Heart right ventricle (tissue), 16 donors: ENCODE results near the gene KRTAP9-2. TPM values are rescaled to one million over a fixed set of nuclear protein-coding genes. Genes with fewer than 3 reads are reported as not detected.
"Not testable (repeated sequence)": the region's sequence is repeated elsewhere in the genome, so short reads cannot be mapped to it uniquely, and the experiment has no call there.

ENCODE experiments used
- ATAC-seq, 8 donors: fragments of 200-7000 bp; cut with Tn5 transposase; one replicate each; pipeline ENCODE4 v1.9.1; 2020; ENCODE audit warnings: mild to moderate bottlenecking in 8 of 8, moderate library complexity in 8 of 8, moderate number of reproducible peaks in 1 of 8
- DNase-seq, 2 donors: peaks; one replicate each; pipeline ENCODE4 v3.0.0-alpha.2; 2020
- H3K27ac ChIP-seq, 10 donors: fragments of 200-600 bp; sonication (generic) in 2 of 10; one replicate each; pipeline versions ENCODE4 v1.5.0 to v1.8.0; 2020 to 2022; ENCODE audit warnings: mild to moderate bottlenecking in 3 of 10
- H3K27me3 ChIP-seq, 7 donors: fragments of 200-600 bp; one replicate each; pipeline ENCODE4 v1.8.0; 2021 to 2022; ENCODE audit warnings: mild to moderate bottlenecking in 2 of 7
- H3K36me3 ChIP-seq, 9 donors: fragments of 200-600 bp; sonication (generic) in 1 of 9; one replicate each; pipeline versions ENCODE4 v1.5.0 to v1.8.0; 2020 to 2022; ENCODE audit warnings: mild to moderate bottlenecking in 2 of 9
- H3K4me1 ChIP-seq, 9 donors: fragments of 200-600 bp; sonication (generic) in 1 of 9; one replicate each; pipeline versions ENCODE4 v1.5.0 to v1.8.0; 2020 to 2022; ENCODE audit warnings: mild to moderate bottlenecking in 4 of 9
- H3K4me3 ChIP-seq, 10 donors: fragments of 200-600 bp; sonication (generic) in 2 of 10; one replicate each; pipeline versions ENCODE4 v1.5.0 to v1.8.0; 2020 to 2022; ENCODE audit warnings: mild to moderate bottlenecking in 7 of 10, moderate library complexity in 2 of 10
- H3K9me3 ChIP-seq, 11 donors: fragments of 200-600 bp in 10 of 11; sonication (generic) in 2 of 11; one replicate each; pipeline versions ENCODE4 v1.5.0 to v1.8.0; 2013 to 2022; ENCODE audit warnings: mild to moderate bottlenecking in 2 of 11, control low read depth in 1 of 11, moderate library complexity in 1 of 11
- CTCF ChIP-seq, 9 donors: fragments of 200-600 bp; sonication (generic) in 2 of 9; IDR thresholded peaks; one replicate each; pipeline versions ENCODE4 v1.5.0 to v1.8.0; 2021 to 2022; ENCODE audit warnings: antibody characterized with exemption in 9 of 9, mild to moderate bottlenecking in 5 of 9, moderate library complexity in 1 of 9
- WGBS, 2 donors: extraction: QIAGEN DNeasy Blood & Tissue Kit; methylation state at CpG; one replicate each; pipeline ENCODE4 v1.1.7; 2013; ENCODE audit warnings: inconsistent platforms in 1 of 2; 5-methylcytosine and 5-hydroxymethylcytosine counted together
- intact Hi-C, 10 donors: fragments of 100-400 bp; cut with DNase I; formaldehyde crosslinking; loops; one replicate each; pipeline versions ENCODE4 v1.11.1 to v1.14.2; 2022
- polyA plus RNA-seq, 2 donors: library from polyadenylated mRNA; stranded (reverse); fragments of 200-250 nt; gene quantifications; one replicate each; pipeline ENCODE4 v1.2.3, GENCODE V29; 2013
- total RNA-seq, 10 donors: library from RNA; stranded (reverse); fragmentation: NEBNext Ultra II Directional in 3 of 10; extraction: Animal tissue kit (Norgen Biotek cat#: 25700) in 3 of 10; gene quantifications; one replicate each; pipeline versions ENCODE4 v1.2.1 to v1.2.4, GENCODE V29; 2021 to 2023
- donor health status: Arrhythmogenic right ventricular cardiomyopathy.
- donor health status: ischemic (EF 13 %, LVEDD 7.1; RV severe dilation, severe dysfunction).
- donor health status: healthy with polysubstance abuse.
- donor health status: DM: no; HTN: yes; CAD: no.
- donor health status: DM: no; HTN: no; CAD: no.
- donor health status: ischemic (EF 25% LVEDD 6.9; RV normal size, moderate dysfunction).
- donor health status: ischemic (EF 25% LVEDD 5.7; RV mildly dilated, moderate dysfunction).
- donor health status: healthy.
- donor health status: DM: yes; HTN: yes; CAD: no.
- donor health status: Ischemic cardiomyopathy.
- donor health status: ischemic (EF 35%, LVEDD 5.7; RV mildly dilated, moderate dysfunction).
- donor health status: nonischemic (EF 11% LVEDD 7.7; RV severe dilation, severe dysfunction).
- donor health status: DM: yes; HTN: yes; CAD: no.
- donor health status: PGD.
- donor health status: ischemic (EF 29% LVEDD 5.4; RV normal size, mild dysfunction).
- donor health status: nonischemic (EF 23%, LVEDD 6.1; RV moderate dilation, normal function).

KRTAP9-2 gene
- total and polyA plus RNA-seq, 12 donors, result not detected

DNA sequence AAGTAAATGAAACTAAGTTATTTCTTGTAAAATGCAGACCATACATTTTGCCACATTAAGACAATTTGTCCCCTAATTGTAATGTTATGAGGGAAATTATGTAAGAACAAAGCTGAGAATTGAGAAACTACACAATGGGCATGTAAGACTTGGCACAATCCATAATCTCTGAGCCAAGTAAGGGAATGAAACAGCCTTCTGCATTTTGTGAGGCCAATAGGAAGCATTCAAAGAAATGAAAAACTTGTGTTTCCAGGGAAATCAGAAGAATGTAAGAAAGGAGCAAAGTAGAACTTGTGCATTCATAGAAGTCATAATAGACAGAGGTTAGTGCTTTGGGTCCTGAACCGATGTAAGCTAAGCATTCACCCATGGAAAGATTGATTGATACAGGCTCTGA is 24.8 kb downstream of the KRTAP9-2 start:
- Histone ChIP-seq H3K4me1 (no peaks in the 10 kb centered on the region), H3K4me3 (no peak overlapping the region), H3K27ac (no peak overlapping the region), H3K36me3 (no peaks in the 10 kb centered on the region), H3K27me3 (peaks cover 0 to 40% (median 19%) of the 10 kb centered on the region in 7 donors), H3K9me3 (no peaks in the 10 kb centered on the region)
- no peak for TF ChIP-seq CTCF (IDR thresholded peaks at IDR 0.05)
- 84 to 91% methylated on average over 1 of the region's 1 CpG for WGBS, 2 donors
- ATAC-seq (no peak), DNase-seq (no peak)
- intact Hi-C loops, result no loop called here

DNA sequence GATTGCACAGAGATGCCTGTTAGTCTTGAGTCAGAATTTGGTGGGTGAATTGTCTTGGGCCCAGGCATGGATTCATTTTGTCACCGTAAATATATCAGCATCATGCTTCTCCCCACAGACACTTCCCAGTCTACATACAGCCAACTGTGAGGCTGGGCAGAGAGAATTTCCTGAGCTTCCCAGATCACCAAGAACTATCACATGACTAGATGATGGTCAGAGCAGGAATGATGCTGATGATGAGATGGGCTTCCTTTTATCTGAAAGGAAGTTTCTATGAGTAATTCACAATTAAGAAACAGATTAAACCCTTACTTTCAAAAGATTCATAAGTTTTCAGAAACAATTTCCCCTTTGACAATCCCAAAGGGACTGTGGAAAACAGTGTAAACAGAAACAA is 28.4 kb downstream of the KRTAP9-2 start:
- Histone ChIP-seq H3K36me3 (no peaks in the 10 kb centered on the region), H3K4me3 (no peak overlapping the region), H3K4me1 (no peaks in the 10 kb centered on the region), H3K27me3 (peaks cover 0 to 58% (median 41%) of the 10 kb centered on the region in 7 donors), H3K9me3 (no peaks in the 10 kb centered on the region), H3K27ac (no peak overlapping the region)
- intact Hi-C loops, result no loop called here
- ATAC-seq, result no peak
- WGBS, 2 donors, result 0 to 59% methylated on average over 1 of the region's 1 CpG
- no peak for TF ChIP-seq CTCF (IDR thresholded peaks at IDR 0.05)
- no peak for DNase-seq

DNA sequence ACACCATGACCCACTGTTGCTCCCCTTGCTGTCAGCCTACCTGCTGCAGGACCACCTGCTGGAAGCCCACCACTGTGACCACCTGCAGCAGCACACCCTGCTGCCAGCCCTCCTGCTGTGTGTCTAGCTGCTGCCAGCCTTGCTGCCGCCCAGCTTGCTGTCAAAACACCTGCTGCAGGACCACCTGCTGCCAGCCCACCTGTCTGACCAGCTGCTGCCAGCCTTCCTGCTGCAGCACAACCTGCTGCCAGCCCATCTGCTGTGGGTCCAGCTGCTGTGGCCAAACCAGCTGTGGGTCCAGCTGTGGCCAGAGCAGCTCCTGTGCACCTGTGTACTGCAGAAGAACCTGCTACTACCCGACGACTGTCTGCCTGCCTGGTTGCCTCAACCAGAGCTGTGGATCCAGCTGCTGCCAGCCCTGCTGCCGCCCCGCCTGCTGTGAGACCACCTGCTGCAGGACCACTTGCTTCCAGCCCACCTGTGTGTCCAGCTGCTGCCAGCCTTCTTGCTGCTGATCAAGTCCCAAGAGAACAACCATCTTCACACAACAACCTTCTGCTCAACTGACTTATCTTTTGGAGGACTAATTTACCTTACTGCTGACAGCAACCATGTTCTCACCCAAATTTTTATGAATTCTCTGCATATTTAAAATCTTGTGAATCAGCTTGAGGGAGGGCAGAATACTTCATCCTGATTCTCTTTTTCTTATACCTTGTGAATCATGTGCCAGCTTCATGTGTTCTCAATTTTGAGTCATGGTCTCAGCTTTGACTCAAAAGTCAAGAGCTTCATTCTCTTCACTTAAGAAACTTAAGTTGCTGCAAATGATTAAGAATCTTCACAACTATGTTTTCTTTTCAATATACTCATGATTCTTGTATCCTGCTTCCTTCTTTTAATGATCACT is 29.2 kb downstream of the KRTAP9-2 start, which contains the start of gene KRTAP9-9:
KRTAP9-9 (plus strand) TSS at position 4 of the 910 bp plus-strand sequence.
- ATAC-seq, DNase-seq, H3K4me3 ChIP-seq, H3K36me3 ChIP-seq, H3K27ac ChIP-seq, H3K4me1 ChIP-seq, H3K9me3 ChIP-seq, intact Hi-C loops: not testable (repeated sequence)
- peaks cover 0 to 60% (median 41%) of the 10 kb centered on the region in 7 donors for H3K27me3 ChIP-seq
- WGBS, 2 donors, result 69 to 73% methylated on average over 5 of the region's 5 CpGs

DNA sequence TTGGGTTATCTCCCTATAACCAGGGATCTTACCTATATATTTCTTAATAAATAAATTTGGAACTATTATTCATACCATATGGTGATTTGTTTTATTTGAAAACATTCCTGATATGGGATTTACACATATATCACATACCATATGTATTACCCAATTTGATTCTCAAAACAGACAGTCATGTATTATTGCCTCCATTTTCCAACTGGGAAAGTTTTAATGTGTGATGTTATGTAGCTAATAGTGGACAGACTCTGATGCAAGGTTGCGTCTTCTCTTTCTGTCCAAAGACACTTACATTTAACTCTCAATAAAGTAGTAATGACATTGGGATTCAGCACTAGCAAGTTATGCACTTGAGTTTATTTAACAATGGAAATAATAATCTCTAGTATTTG is 29.8 kb downstream of the KRTAP9-2 start:
- Histone ChIP-seq H3K4me3 (no peak overlapping the region), H3K27ac (no peak overlapping the region), H3K4me1 (no peaks in the 10 kb centered on the region), H3K9me3 (no peaks in the 10 kb centered on the region), H3K27me3 (peaks cover 0 to 58% (median 40%) of the 10 kb centered on the region in 7 donors), H3K36me3 (no peaks in the 10 kb centered on the region)
- ATAC-seq (no peak), DNase-seq (no peak)
- intact Hi-C loops, result no loop called here
- TF ChIP-seq CTCF (IDR thresholded peaks at IDR 0.05), result no peak
- 95 to 98% methylated on average over 1 of the region's 1 CpG for WGBS, 2 donors

DNA sequence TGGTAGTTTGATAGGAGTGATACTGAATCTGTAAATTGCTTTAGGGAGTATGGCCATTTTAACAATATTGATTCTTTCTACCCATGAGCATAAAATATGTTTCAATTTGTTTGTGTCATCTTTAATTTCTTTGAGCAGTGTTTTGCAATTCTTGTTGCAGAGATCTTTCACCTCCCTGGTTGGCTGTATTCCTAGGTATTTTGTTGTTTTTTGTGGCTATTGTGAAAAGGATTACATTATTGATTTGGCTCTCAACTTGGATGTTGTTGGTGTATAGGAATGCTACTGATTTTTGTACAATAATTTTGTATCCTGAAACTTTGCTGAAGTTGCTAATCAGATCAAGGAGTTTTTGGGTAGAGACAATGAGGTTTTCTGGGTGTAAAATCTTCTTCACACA is 32.0 kb downstream of the KRTAP9-2 start:
- H3K27ac ChIP-seq, result no peak overlapping the region
- DNase-seq (no peak), ATAC-seq (no peak)
- H3K9me3 ChIP-seq, result no peaks in the 10 kb centered on the region
- H3K4me3 ChIP-seq, result no peak overlapping the region
- intact Hi-C loops, result no loop called here
- no peak for TF ChIP-seq CTCF (IDR thresholded peaks at IDR 0.05)
- H3K27me3 ChIP-seq, result peaks cover 0 to 49% (median 32%) of the 10 kb centered on the region in 7 donors
- no peaks in the 10 kb centered on the region for H3K4me1 ChIP-seq
- no peaks in the 10 kb centered on the region for H3K36me3 ChIP-seq
